Effector memory CD4-positive, alpha-beta T cell (primary cell): Measurements from ENCODE around the gene FAXC.
"Not testable (repeated sequence)": the region's sequence is repeated elsewhere in the genome, so short reads cannot be mapped to it uniquely, and the experiment has no call there.

Experiments
- DNase-seq, 3 donors: peaks; one replicate each; pipeline ENCODE4 v3.0.0-alpha.2; 2020
- H3K27ac ChIP-seq: 2 replicates; pipeline ENCODE4 v1.7.0; 2013; ENCODE audit warnings: mild to moderate bottlenecking, low read length, moderate library complexity; ENCODE audit not compliant: insufficient read depth, poor library complexity, severe bottlenecking
- H3K27me3 ChIP-seq: replicated peaks from 2 replicates; pipeline ENCODE4 v1.7.0; 2013; ENCODE audit warnings: mild to moderate bottlenecking, low read length; ENCODE audit not compliant: insufficient read depth, control insufficient read depth, poor library complexity, severe bottlenecking
- H3K36me3 ChIP-seq: 2 replicates; pipeline ENCODE4 v1.7.0; 2013; ENCODE audit warnings: mild to moderate bottlenecking, low read length, moderate library complexity; ENCODE audit not compliant: control insufficient read depth, insufficient read depth
- H3K4me1 ChIP-seq: 2 replicates; pipeline ENCODE4 v1.7.0; 2013; ENCODE audit warnings: low read length, mild to moderate bottlenecking; ENCODE audit not compliant: control insufficient read depth, insufficient read depth, poor library complexity, severe bottlenecking
- H3K4me3 ChIP-seq: 2 replicates; pipeline ENCODE4 v1.7.0; 2013; ENCODE audit warnings: low read length, low read depth, mild to moderate bottlenecking; ENCODE audit not compliant: insufficient read depth, poor library complexity, severe bottlenecking
- H3K9me3 ChIP-seq: 2 replicates; pipeline ENCODE4 v1.7.0; 2013; ENCODE audit warnings: mild to moderate bottlenecking, low read length, moderate library complexity; ENCODE audit not compliant: control insufficient read depth

Gene FAXC

GRCh38 chr6:99269207-99269606 is 80.3 kb downstream of the FAXC start:
- Histone ChIP-seq H3K4me1 (no peaks in the 10 kb centered on the region), H3K27me3 (no peaks in the 10 kb centered on the region), H3K27ac (no peak overlapping the region), H3K9me3 (no peaks in the 10 kb centered on the region), H3K4me3 (no peak overlapping the region), H3K36me3 (no peaks in the 10 kb centered on the region)
- no peak for DNase-seq

DNA sequence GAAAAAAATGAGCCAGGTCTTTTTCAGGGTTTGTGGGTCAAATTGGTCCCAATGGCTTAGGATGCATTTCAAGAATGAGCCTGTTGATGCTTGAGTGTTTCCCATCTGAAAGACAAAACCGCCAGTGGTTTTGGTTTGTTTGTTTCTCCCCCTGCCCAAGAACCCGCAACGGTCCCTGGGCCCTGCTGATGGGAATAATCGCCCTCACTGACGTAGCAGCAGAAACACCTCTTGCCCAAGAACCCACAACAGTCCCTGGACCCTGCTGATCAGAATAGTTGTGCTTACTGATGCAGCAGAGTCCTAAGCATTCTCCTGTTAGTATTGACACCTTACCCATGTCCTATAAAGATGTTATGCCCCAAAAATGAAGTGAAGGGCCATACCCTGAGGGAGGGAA is 82.5 kb downstream of the FAXC start:
- H3K27ac ChIP-seq, H3K36me3 ChIP-seq, H3K4me3 ChIP-seq, H3K27me3 ChIP-seq, DNase-seq, H3K4me1 ChIP-seq, H3K9me3 ChIP-seq: not testable (repeated sequence)

GRCh38 chr6:99265447-99265846 is 84.0 kb downstream of the FAXC start:
- not testable (repeated sequence) for H3K27ac ChIP-seq, H3K27me3 ChIP-seq, H3K36me3 ChIP-seq, DNase-seq, H3K4me1 ChIP-seq, H3K4me3 ChIP-seq, H3K9me3 ChIP-seq

DNA sequence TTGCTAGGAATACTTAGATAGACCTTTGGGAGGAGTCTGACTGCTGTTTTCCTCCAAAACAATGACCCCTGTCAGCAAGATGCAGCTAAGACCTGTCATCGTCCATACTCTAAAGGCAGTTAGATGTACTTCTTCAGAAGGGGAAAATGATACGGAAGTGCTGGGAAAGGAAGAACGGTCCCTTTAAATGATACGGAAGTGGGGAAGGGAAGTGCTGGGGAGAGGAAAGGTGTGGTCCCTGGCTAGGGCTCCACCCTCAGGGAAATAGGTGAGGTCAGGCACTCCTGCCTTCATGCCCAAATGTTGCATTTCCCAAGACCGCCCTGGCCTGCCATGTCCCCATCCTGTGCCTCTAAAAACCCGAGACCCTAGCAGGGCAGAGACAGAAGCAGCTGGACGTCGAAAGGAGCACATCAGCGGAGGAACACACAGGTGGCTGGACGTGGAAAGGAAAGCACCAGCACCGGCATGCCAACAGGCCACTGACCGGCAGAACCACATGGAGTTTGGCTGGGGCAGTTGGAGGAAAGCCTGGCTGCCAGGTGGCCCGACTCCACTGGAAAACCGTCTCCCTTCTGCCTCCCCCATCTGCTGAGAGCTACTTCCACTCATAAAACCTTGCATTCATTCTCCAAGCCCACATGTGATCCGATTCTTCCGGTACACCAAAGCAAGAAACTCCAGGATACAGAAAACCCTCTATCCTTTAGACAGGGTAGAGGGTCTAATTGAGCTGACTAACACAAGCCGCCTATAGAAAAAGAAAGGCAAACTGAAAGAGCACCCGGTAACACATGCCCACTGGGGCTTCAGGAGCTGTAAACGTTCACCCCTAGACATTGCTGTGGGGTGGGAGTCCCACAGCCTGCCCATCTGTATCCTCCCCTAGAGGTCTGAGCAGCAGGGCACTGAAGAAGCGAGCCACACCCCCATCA is 94.6 kb downstream of the FAXC start:
- no peaks in the 10 kb centered on the region for H3K4me1 ChIP-seq
- H3K9me3 ChIP-seq, result no peaks in the 10 kb centered on the region
- no peak for DNase-seq
- no peak overlapping the region for H3K27ac ChIP-seq
- H3K36me3 ChIP-seq, result no peaks in the 10 kb centered on the region
- no peak overlapping the region for H3K4me3 ChIP-seq
- no peaks in the 10 kb centered on the region for H3K27me3 ChIP-seq

DNA sequence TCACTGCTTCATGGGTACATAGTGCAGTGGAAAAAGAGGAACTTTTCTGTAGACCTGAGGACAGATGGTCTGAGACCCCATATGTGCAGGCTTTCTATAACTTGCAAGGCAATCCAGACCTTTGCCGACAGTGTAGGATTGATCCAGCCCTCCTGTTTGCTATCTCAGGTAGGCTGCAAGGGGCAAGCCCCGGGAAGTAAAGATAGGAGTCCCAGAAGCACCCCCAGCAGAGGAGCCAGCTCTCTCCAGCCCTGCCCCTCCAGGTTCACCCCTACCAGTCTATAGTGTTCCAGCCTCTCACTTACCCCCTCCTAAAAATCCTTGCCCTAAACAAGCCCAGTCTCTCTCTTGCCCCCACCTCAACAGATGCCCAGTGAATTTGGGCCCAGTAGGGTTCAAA is 96.2 kb downstream of the FAXC start:
- no peak overlapping the region for H3K27ac ChIP-seq
- H3K27me3 ChIP-seq, result no peaks in the 10 kb centered on the region
- no peaks in the 10 kb centered on the region for H3K36me3 ChIP-seq
- no peaks in the 10 kb centered on the region for H3K4me1 ChIP-seq
- no peak overlapping the region for H3K4me3 ChIP-seq
- no peaks in the 10 kb centered on the region for H3K9me3 ChIP-seq
- no peak for DNase-seq

DNA sequence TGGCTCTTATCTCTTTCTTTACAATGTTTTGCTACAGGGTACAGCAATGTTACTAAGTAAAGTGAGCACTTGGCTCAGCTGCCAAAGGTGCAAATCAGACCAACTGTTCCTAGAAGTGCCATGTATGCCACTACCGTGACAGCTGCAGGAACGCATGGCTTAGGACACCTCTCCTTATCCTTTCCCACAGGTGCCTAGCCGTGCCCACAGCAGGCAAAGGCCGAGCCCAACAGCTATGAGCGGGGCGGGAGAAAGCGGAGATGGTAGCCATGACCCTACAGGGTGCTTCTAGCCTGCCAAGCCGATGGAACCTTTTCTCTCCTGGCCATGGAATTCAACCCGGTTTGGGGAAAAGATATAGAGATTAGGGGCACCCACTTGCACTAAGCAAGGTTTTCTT is 97.1 kb downstream of the FAXC start:
- no peaks in the 10 kb centered on the region for H3K4me1 ChIP-seq
- no peak for DNase-seq
- no peak overlapping the region for H3K4me3 ChIP-seq
- H3K9me3 ChIP-seq, result no peaks in the 10 kb centered on the region
- H3K36me3 ChIP-seq, result no peaks in the 10 kb centered on the region
- H3K27ac ChIP-seq, result no peak overlapping the region
- no peaks in the 10 kb centered on the region for H3K27me3 ChIP-seq

DNA sequence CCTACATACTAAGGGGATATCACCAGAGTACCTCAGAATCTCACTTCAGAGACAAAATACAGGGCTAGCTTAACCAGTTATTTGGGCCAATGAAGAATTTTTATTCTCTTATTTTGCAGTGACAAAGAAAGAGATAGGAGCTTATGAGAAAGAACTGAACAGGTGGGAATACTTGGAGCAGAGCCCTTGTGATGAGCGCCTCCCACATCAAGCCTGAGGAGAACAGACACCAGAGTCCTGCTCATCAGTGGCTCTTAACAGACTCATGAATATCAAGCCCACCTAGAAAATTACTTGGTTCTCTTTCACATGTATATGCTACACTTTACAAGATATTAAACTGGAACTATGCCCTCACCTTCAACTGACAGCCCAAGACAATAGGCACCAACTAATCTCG is 99.0 kb downstream of the FAXC start:
- Histone ChIP-seq H3K4me3 (no peak overlapping the region), H3K9me3 (no peaks in the 10 kb centered on the region), H3K27ac (no peak overlapping the region), H3K4me1 (no peaks in the 10 kb centered on the region), H3K27me3 (no peaks in the 10 kb centered on the region), H3K36me3 (no peaks in the 10 kb centered on the region)
- DNase-seq, result no peak

DNA sequence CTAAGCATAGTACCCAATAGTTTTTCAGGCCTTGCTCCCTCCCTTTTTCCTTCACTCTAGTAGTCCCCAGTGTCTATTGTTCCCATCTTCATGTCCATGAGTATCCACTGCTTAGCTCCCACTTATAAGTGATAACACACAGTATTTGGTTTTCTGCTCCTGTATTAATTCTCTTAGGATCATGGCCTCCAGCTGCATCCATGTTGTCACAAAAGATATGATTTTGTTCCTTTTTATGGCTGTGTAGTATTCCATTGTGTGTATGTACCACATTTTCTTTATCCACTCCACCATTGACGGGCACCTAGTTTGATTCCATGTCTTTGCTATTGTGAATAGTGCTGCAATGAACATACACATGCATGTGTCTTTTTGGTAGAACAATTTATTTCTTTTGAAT is 102.9 kb downstream of the FAXC start:
- Histone ChIP-seq H3K4me1 (no peaks in the 10 kb centered on the region), H3K27me3 (no peaks in the 10 kb centered on the region), H3K36me3 (no peaks in the 10 kb centered on the region), H3K27ac (no peak overlapping the region), H3K9me3 (no peaks in the 10 kb centered on the region), H3K4me3 (no peak overlapping the region)
- no peak for DNase-seq

GRCh38 chr6:99241905-99242534 is 107.5 kb downstream of the FAXC start:
- Histone ChIP-seq H3K4me3 (no peak overlapping the region), H3K27ac (no peak overlapping the region), H3K36me3 (no peaks in the 10 kb centered on the region), H3K27me3 (no peaks in the 10 kb centered on the region), H3K4me1 (no peaks in the 10 kb centered on the region), H3K9me3 (no peaks in the 10 kb centered on the region)
- DNase-seq, result no peak

DNA sequence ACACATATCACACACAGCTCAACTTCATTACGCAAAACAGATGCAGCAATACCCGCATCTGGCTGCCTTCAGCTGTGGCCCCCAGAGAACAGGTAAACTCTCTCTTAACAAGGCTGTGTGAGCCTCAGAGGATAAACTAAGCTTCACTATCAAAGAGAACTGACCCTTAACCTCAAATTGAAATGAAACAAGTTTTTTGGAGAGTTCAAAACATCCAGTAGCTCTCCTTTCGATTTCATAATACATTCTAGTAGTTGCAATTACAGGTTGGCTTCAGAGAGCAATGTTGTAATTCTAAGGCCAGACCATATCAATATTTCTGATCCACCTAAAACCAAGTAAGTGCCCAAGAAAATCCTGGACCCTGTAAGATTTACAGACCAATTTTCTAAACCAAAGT is 113.5 kb downstream of the FAXC start:
- Histone ChIP-seq H3K4me3 (no peak overlapping the region), H3K27me3 (no peaks in the 10 kb centered on the region), H3K27ac (no peak overlapping the region), H3K36me3 (no peaks in the 10 kb centered on the region), H3K9me3 (no peaks in the 10 kb centered on the region), H3K4me1 (no peaks in the 10 kb centered on the region)
- no peak for DNase-seq
